Uterus (tissue), 2 donors: ENCODE measurements around the gene EDN2.

ENCODE experiments used
- CTCF ChIP-seq, 4 experiments: fragments of 200-600 bp in 2 of 4; fragments of 450-650 bp in 2 of 4; sonication (generic) in 2 of 4; IDR thresholded peaks; one replicate each; pipeline ENCODE4 v1.5.1; 2016 to 2019; ENCODE audit warnings: antibody characterized with exemption in 4 of 4, mild to moderate bottlenecking in 2 of 4, moderate library complexity in 1 of 4
- POLR2A ChIP-seq, 2 donors: fragments of 450-650 bp; IDR thresholded peaks; one replicate each; pipeline ENCODE4 v1.6.1; 2016; ENCODE audit warnings: antibody characterized with exemption in 2 of 2, mild to moderate bottlenecking in 1 of 2, moderate library complexity in 1 of 2

DNA sequence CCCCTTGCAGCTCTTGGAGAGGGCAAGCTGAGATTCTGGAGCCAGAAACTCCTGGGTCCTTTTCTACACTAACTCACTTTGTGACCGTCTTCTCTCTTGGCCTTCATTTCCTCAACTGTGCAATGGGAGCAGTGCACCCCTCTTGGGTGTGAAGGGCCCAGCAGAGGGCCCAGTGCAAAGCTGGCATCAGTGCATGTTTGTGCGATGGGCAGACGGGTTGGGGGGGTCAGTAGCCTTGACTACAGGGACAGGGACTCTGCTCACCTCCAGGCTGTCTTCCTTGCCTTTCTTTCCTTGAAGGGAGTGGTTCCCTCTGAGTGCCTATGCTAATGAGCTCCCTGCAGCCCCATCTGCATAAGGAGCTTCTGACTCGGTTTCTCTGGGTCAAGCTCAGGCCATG is 51.0 kb downstream of the EDN2 start:
- TF ChIP-seq CTCF (IDR thresholded peaks at IDR 0.05): no peak
- no peak for TF ChIP-seq POLR2A (IDR thresholded peaks at IDR 0.05)
